DOHH2 (cell line): ENCODE measurements around the gene MMEL1.

Experiments
- EZH2phosphoT487 ChIP-seq: fragments of 200-600 bp; sonication (generic); IDR thresholded peaks from 2 replicates; pipeline ENCODE4 v1.6.1; 2017; ENCODE audit warnings: borderline replicate concordance, mild to moderate bottlenecking, antibody characterized with exemption, low read length, moderate library complexity, mixed read lengths
- TF ChIP-seq, protein P1 (sequence below): fragments of 200-600 bp; sonication (generic); IDR thresholded peaks from one replicate; pipeline ENCODE4 v1.5.1; 2014; ENCODE audit warnings: antibody characterized with exemption, mild to moderate bottlenecking, low read depth, low read length; ENCODE audit not compliant: poor library complexity, severe bottlenecking

DNA sequence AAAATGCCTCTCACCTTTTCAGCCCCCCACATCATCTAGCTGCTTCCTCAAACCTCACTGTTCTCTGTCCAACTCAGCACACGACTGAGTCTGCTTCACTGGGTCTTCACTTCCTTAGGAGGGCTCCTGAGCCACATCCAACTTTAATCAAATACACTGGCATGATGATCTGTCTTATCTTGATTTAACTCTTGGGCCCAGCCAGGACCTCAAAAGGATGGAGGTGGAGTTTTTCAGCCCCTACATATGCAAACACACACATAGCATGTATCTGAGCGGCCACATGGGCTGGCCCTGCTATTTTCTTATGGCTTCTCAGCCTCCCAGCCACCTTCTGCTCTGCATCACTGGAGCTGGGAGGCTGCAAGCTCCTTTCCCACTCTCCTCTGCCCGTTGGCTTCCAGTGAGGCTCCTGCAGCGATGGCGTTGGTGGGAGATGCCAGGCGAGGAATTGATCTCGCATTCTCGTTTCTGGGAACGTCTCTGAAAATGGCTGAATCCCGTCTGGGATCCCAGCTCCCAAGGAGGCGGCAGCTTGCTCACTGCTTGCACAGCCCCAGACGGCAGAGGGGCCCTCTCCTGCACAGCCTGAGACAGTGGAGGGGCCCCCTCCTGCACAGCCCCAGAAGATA lies 48.0 kb downstream of the MMEL1 start:
- TF ChIP-seq, protein P1, sequence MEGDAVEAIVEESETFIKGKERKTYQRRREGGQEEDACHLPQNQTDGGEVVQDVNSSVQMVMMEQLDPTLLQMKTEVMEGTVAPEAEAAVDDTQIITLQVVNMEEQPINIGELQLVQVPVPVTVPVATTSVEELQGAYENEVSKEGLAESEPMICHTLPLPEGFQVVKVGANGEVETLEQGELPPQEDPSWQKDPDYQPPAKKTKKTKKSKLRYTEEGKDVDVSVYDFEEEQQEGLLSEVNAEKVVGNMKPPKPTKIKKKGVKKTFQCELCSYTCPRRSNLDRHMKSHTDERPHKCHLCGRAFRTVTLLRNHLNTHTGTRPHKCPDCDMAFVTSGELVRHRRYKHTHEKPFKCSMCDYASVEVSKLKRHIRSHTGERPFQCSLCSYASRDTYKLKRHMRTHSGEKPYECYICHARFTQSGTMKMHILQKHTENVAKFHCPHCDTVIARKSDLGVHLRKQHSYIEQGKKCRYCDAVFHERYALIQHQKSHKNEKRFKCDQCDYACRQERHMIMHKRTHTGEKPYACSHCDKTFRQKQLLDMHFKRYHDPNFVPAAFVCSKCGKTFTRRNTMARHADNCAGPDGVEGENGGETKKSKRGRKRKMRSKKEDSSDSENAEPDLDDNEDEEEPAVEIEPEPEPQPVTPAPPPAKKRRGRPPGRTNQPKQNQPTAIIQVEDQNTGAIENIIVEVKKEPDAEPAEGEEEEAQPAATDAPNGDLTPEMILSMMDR, result no peak
- TF ChIP-seq EZH2phosphoT487, result no peak
